NCI-H187 treated with DMSO at 0.1 percent for 48 hours (cell line): ENCODE measurements around the gene EXOSC10.
A peak's percentile ranks its signal among the peaks of the same experiment; 100 is the strongest.
"Not testable (repeated sequence)": the region's sequence is repeated elsewhere in the genome, so short reads cannot be mapped to it uniquely, and the experiment has no call there.

Experiments used
- DNase-seq: peaks from one replicate; lab custom pipeline; 2025; lab: John Stamatoyannopoulos, UW

Gene EXOSC10

GRCh38 chr1:11044086-11044848 is 55.4 kb downstream of the EXOSC10 start:
- DNase-seq, result no peak

DNA sequence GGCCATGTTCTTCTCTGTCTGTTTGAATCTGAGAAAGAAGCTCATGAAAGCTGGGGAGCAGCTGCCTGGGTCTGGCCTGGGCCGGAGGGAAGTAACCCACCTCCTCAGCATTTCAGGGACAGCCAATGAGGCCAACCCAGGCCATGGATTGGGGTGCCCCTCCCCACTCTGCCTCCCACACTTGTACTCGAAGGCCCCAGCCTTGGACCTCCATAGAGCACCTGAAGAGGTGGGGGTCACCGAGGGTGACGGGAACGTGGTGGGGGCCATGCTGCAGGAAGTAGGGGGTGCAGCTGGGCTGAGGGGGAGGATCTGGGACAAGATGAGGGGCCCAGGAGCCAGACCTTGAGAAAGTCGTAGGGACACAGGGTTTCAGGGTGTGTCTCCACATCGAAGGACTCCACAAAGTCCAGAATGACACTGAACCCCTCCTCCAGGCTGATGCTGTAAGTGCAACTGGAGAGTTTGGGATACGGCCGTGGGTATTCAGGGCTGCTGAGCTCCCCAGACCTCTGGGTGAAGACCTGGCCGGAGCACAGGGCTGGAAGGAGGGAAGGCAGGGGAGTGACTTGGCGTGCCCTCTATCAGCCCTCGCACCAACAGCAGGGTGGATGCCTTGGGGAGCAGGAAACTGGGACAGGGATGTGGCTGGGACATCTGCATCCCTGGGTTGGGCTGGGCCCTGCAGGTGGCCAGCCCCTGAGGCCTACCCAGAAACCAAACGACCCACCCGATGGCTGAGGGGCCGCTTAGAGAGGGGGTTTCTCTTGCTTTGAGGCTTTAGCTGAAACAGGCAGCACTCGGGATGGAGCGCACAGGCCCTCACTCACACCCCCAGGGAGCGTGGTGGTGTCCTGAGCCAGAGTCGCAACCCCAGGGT is 56.4 kb downstream of the EXOSC10 start:
- no peak for DNase-seq

DNA sequence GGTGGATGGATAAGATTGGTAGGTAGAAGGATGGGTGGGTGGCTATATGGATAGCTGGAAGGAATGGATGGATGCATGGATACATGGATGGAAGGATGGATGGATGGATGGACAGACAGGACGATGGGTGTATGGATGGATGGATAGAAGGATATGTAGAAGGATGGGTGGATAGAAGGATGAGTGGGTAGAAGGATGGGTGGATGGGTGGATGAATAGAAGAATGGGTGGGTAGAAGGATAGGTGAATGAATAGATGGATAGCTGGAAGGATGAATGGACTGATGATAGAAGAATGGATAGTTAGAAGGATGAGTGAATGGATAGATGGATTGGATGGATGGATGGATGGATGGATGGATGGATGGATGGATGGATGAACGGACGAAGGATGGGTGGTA is 57.6 kb downstream of the EXOSC10 start:
- no peak for DNase-seq

- no peak for DNase-seq
Measured at GRCh38 chr1:11041048-11041447, 58.6 kb downstream of the EXOSC10 start.

- not testable (repeated sequence) for DNase-seq
Measured at GRCh38 chr1:11040105-11040429, 59.6 kb downstream of the EXOSC10 start.

DNA sequence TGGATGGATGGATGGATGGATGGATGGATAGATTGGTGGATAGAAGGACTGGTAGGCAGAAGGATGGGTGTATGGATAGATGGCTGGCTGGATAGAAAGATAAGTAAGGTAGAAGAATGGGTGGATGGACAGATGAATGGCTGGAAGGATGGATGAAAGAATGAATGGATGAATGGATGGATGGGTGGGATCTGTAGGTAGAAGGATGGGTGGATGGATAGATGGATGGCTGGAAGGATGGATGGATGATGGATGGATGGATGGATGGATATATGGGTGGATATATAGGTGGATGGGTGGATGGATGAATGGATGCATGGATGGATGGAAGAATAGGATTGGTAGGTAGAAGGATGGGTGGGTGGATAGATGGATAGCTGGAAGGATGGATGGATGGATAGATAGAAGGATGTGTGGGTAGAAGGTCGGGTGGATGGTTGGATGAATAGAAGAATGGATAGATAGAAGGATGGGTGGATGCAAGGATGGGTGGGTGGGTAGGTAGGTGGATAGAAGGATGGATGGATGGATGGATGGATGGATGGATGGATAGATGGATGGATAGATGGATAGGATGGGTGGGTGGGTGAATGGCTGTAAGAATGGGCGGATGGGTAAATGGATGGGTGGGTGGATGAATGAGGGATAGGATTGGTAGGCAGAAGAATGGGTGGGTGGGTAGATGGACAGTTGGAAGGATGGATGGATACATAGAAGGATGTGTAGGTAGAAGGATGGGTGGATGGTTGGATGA is 60.1 kb downstream of the EXOSC10 start:
- no peak for DNase-seq

DNA sequence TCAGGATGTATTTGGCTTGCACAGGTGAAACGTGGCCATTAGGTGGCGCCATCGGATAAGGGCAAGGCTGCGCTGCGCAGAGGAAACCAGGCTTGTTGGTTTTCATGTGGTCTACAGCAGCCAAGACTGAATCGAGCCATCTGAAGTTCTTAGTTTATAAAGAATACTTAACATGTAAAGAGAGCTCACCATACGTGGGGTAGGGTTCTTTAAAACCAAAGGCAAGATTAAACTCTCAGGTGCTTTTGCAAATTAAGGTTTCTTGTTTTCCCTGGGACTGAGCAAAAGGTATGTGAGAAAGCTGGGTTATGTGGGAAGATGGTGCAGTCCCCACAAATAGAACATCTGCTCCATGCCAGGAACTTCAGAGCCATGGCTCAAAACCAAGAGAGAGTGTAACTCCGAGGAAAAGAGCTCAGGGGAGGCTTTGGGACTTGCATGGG is 61.9 kb downstream of the EXOSC10 start:
- DNase-seq, result peak; percentile 57

GRCh38 chr1:11037019-11037739 is 62.5 kb downstream of the EXOSC10 start:
- not testable (repeated sequence) for DNase-seq

GRCh38 chr1:11031624-11032262 is 67.9 kb downstream of the EXOSC10 start:
- DNase-seq, result no peak

- DNase-seq, result no peak
Measured at GRCh38 chr1:11030865-11031264, 68.8 kb downstream of the EXOSC10 start.

- no peak for DNase-seq
Measured at GRCh38 chr1:11028018-11028417, 71.7 kb downstream of the EXOSC10 start.

- DNase-seq, result no peak
Measured at GRCh38 chr1:11027316-11027715, 72.4 kb downstream of the EXOSC10 start.

GRCh38 chr1:11026903-11027302 is 72.8 kb downstream of the EXOSC10 start:
- no peak for DNase-seq

GRCh38 chr1:11026052-11026451 is 73.6 kb downstream of the EXOSC10 start:
- no peak for DNase-seq

DNA sequence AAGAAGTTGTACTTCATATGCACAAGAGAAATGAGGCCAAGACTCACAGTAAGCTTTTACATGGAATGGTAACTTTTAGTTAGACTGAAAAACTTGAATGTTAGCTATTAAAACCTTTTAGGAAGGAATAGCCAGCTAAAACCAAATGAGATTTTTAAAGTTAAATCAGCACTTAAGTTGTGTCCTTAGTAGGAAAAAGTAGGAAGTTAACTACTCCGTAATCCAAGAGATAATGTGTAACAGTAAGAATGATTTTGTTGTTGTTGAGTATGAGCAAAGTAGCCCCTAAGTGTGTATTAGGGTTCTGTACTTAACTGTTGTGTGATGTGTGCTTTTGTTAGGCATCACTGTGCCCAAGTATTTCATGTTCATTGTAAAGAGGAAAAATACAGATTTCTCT is 74.1 kb downstream of the EXOSC10 start:
- no peak for DNase-seq

- DNase-seq, result no peak
Measured at GRCh38 chr1:11024874-11025203, 74.8 kb downstream of the EXOSC10 start.

- DNase-seq, result no peak
Measured at GRCh38 chr1:11024154-11024873, 75.4 kb downstream of the EXOSC10 start.

DNA sequence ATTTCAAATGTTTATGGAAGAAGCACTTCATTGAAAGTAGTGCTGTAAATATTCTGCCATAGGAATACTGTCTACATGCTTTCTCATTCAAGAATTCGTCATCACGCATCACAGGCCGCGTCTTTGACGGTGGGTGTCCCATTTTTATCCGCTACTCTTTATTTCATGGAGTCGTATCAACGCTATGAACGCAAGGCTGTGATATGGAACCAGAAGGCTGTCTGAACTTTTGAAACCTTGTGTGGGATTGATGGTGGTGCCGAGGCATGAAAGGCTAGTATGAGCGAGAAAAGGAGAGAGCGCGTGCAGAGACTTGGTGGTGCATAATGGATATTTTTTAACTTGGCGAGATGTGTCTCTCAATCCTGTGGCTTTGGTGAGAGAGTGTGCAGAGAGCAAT is 76.5 kb downstream of the EXOSC10 start:
- no peak for DNase-seq

DNA sequence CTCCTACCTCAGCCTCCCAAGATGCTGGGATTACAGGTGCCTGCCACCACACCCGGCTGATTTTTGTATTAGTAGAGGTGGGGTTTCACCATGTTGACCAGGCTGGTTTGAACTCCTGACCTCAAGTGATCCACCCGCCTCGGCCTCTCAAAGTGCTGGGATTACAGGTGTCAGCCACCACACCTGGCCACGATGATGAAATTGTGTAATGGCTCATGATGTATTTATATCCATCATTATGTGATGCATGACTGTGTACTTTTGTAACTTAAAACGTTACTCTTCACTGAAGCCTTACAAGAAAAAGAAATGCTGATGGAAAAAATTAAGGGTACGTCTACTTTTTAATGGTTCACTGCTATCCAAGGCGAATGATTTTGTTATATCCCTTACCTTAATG is 79.7 kb downstream of the EXOSC10 start:
- no peak for DNase-seq

GRCh38 chr1:11019358-11019757 is 80.3 kb downstream of the EXOSC10 start:
- DNase-seq, result not testable (repeated sequence)
